GM23338 (cell line): Measurements from ENCODE around the gene IGSF9B.

ENCODE experiments used
- CREB1 ChIP-seq: fragments of 250-450 bp; sonication (Bioruptor Pico); IDR thresholded peaks from 2 replicates; pipeline ENCODE4 v1.5.0; 2020; ENCODE audit warnings: low read depth, mild to moderate bottlenecking, moderate library complexity
- ETS1 ChIP-seq: IDR thresholded peaks from 2 replicates; pipeline ENCODE4 v1.6.1; 2016; ENCODE audit warnings: antibody characterized with exemption
- EZH2 ChIP-seq: fragments of 200-600 bp; sonication (generic); IDR thresholded peaks from one replicate; pipeline ENCODE4 v1.8.0; 2017; ENCODE audit warnings: antibody characterized with exemption, mild to moderate bottlenecking, low read depth; ENCODE audit not compliant: unreplicated experiment
- EZH2phosphoT487 ChIP-seq: fragments of 200-600 bp; sonication (generic); IDR thresholded peaks from one replicate; pipeline ENCODE4 v1.8.1; 2018; ENCODE audit warnings: antibody characterized with exemption; ENCODE audit not compliant: unreplicated experiment
- JUNB ChIP-seq: IDR thresholded peaks from one replicate; pipeline ENCODE4 v1.6.1; 2016; ENCODE audit warnings: antibody characterized with exemption; ENCODE audit not compliant: unreplicated experiment
- NANOG ChIP-seq: IDR thresholded peaks from 2 replicates; pipeline ENCODE4 v1.6.1; 2016; ENCODE audit warnings: antibody characterized with exemption, borderline replicate concordance
- POLR2AphosphoS5 ChIP-seq: IDR thresholded peaks from 2 replicates; pipeline ENCODE4 v1.6.1; 2016; ENCODE audit warnings: antibody characterized with exemption, low read depth
- STAT1 ChIP-seq: IDR thresholded peaks from one replicate; pipeline ENCODE4 v1.6.1; 2016; ENCODE audit warnings: antibody characterized with exemption; ENCODE audit not compliant: unreplicated experiment
- ZNF114 ChIP-seq: fragments of 250-450 bp; sonication (Bioruptor Pico); IDR thresholded peaks from 2 replicates; pipeline ENCODE4 v1.5.0; 2020; ENCODE audit warnings: mild to moderate bottlenecking, moderate library complexity
- ZNF331 ChIP-seq: fragments of 250-450 bp; sonication (Bioruptor Pico); IDR thresholded peaks from 2 replicates; pipeline ENCODE4 v1.5.0; 2020; ENCODE audit warnings: low read depth, mild to moderate bottlenecking, moderate library complexity
- ZNF462 ChIP-seq: fragments of 250-450 bp; sonication (Bioruptor Pico); IDR thresholded peaks from 2 replicates; pipeline ENCODE4 v1.5.0; 2020; ENCODE audit warnings: mild to moderate bottlenecking, moderate library complexity
- TF ChIP-seq, protein P1 (sequence below), 2 experiments: fragments of 200-600 bp in 1 of 2; sonication (generic) in 1 of 2; conservative IDR thresholded peaks; 2 replicates each; pipeline versions ENCODE4 v1.5.1 to v1.6.1; 2016 to 2017; ENCODE audit warnings: antibody characterized with exemption in 2 of 2, low read depth in 2 of 2, mild to moderate bottlenecking in 2 of 2, moderate library complexity in 1 of 2
- TF ChIP-seq, protein P2 (sequence below): IDR thresholded peaks from one replicate; pipeline ENCODE4 v1.6.1; 2018; ENCODE audit warnings: antibody characterized with exemption; ENCODE audit not compliant: unreplicated experiment

DNA sequence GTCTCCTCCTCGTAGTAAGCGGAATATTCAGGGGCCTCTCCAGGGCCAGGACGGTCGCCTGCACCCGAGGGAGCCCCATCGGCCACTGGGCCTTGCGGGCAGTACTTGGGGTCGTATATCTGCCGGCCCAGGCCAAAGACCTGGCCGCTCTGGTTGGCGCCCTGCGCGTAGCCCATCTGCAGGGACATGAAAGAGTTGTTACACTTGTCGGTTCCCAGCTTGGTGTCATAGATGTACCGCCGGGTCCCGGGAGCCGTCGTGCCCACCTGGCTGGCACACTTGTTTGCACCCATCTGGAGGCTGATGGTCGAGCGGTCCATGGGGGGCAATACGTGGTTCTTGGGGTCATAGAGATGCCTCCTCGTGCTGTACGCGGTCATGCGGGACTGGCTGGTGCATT is 92.0 kb downstream of the IGSF9B start:
- TF ChIP-seq, protein P1, sequence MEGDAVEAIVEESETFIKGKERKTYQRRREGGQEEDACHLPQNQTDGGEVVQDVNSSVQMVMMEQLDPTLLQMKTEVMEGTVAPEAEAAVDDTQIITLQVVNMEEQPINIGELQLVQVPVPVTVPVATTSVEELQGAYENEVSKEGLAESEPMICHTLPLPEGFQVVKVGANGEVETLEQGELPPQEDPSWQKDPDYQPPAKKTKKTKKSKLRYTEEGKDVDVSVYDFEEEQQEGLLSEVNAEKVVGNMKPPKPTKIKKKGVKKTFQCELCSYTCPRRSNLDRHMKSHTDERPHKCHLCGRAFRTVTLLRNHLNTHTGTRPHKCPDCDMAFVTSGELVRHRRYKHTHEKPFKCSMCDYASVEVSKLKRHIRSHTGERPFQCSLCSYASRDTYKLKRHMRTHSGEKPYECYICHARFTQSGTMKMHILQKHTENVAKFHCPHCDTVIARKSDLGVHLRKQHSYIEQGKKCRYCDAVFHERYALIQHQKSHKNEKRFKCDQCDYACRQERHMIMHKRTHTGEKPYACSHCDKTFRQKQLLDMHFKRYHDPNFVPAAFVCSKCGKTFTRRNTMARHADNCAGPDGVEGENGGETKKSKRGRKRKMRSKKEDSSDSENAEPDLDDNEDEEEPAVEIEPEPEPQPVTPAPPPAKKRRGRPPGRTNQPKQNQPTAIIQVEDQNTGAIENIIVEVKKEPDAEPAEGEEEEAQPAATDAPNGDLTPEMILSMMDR (conservative IDR thresholded peaks at IDR 0.05; ENCODE audit: low read depth in 2 of 2), result no peak
- TF ChIP-seq, protein P2, sequence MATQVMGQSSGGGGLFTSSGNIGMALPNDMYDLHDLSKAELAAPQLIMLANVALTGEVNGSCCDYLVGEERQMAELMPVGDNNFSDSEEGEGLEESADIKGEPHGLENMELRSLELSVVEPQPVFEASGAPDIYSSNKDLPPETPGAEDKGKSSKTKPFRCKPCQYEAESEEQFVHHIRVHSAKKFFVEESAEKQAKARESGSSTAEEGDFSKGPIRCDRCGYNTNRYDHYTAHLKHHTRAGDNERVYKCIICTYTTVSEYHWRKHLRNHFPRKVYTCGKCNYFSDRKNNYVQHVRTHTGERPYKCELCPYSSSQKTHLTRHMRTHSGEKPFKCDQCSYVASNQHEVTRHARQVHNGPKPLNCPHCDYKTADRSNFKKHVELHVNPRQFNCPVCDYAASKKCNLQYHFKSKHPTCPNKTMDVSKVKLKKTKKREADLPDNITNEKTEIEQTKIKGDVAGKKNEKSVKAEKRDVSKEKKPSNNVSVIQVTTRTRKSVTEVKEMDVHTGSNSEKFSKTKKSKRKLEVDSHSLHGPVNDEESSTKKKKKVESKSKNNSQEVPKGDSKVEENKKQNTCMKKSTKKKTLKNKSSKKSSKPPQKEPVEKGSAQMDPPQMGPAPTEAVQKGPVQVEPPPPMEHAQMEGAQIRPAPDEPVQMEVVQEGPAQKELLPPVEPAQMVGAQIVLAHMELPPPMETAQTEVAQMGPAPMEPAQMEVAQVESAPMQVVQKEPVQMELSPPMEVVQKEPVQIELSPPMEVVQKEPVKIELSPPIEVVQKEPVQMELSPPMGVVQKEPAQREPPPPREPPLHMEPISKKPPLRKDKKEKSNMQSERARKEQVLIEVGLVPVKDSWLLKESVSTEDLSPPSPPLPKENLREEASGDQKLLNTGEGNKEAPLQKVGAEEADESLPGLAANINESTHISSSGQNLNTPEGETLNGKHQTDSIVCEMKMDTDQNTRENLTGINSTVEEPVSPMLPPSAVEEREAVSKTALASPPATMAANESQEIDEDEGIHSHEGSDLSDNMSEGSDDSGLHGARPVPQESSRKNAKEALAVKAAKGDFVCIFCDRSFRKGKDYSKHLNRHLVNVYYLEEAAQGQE, result no peak
- TF ChIP-seq POLR2AphosphoS5, result no peak
- no peak for TF ChIP-seq JUNB
- no peak for TF ChIP-seq EZH2
- no peak for TF ChIP-seq CREB1 (CRISPR knock-in tag)
- TF ChIP-seq STAT1, result no peak
- TF ChIP-seq ZNF114 (CRISPR knock-in tag), result no peak
- no peak for TF ChIP-seq EZH2phosphoT487
- TF ChIP-seq NANOG, result no peak
- TF ChIP-seq ZNF331 (CRISPR knock-in tag), result no peak
- TF ChIP-seq ETS1, result no peak
- TF ChIP-seq ZNF462 (CRISPR knock-in tag), result no peak
